Effector CD8-positive, alpha-beta T cell (primary cell): ENCODE data around the gene ZC3H18.

Source experiments
- DNase-seq: peaks from one replicate; lab custom pipeline; 2025; lab: John Stamatoyannopoulos, UW

Gene ZC3H18

GRCh38 chr16:88581033-88581432, 10.8 kb downstream of the ZC3H18 start:
- DNase-seq: no peak

GRCh38 chr16:88582912-88583575, 12.8 kb downstream of the ZC3H18 start:
- no peak for DNase-seq

- DNase-seq: no peak
These were observed 14.5 kb downstream of the ZC3H18 start for GRCh38 chr16:88584676-88585075.

DNA sequence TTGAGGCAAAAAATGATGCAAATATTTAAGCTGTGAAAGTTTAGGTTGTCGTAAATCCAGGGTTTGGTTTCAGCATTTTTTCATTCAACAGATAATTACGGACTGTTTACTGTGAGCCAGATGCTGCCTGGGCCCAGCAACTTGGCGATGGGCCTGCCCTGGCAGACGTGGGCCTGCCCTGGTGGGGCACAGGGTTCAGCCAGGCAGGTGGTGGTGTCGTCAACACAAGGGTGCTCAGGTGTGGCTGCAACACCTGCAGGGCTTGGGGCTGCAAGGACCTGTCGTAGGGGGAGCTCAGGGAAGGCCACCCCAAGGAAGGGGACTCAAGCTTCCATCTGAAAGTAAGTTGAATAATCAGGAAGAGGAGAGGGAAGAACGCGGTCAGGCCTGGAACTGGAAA, 15.1 kb downstream of the ZC3H18 start:
- no peak for DNase-seq

DNA sequence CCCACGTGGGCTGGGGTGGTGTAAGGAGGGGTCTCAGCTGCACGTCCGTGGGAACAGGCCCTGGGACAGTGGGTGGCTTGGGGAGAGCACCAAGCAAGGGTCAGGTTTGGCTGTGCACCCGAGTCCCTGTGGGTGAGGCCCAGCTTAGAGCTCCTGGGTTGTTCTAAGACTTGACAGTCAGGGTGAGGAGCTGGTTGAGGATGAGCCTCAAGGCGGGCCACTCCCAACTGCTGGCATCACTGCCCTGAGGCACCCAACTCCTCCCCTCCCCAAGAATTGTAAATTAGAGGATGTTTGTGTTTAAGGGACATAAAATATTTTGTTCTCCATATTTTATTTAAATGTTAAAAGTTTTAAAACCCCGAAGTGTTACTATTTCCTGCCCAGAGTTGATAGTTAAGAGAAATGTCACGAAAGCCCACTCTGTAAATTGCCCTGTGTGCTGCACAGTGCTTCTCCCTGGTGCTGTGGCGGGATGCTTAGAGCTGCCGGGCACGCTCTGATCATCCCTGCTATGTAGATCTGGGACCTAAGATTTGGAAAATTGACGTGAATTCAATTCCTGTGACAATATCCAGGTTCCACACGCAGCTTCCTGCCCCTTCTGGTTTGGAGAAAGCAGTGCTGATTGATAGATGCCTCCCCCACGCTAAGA, 15.9 kb downstream of the ZC3H18 start:
- DNase-seq: no peak

DNA sequence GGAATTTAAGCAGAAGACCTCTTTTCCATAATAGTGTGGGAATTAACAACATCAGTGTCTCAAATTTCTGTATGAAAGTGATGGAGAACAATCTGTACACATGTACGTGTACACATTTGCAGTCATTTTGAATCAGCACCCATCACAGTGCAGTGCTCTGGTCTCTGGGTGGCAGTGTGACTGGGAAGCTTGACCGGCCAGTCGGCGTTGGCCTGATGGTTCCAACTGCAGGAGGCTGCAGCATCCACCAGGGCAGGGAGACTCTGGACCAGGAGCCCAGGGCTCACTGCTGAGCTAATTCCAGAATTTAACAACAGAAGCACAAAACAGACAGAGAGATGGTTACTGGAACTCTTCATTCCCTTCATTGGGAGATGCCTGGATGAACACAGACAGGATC, 17.9 kb downstream of the ZC3H18 start:
- no peak for DNase-seq

DNA sequence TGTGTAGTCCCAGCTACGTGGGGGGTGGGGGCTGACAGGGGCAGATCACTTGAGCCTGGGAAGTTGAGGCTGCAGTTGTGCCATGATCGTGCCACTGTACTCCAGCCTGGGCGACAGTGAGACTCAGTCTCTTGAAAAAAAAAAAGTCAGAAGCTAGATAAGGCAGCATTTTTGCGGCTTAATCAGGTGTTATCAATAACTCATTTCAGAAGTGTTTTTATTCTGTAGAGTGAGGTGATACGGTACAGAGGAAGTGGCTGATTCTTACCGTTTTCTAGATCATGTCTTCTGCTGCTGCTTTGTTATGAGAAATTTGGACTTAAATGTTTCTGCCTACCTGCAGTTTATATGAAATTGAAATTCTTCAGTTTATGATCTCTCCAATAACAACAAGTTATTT, 18.6 kb downstream of the ZC3H18 start:
- no peak for DNase-seq

- DNase-seq: no peak
These were observed 19.2 kb downstream of the ZC3H18 start for GRCh38 chr16:88589441-88589840.

GRCh38 chr16:88591577-88592021, 21.4 kb downstream of the ZC3H18 start:
- no peak for DNase-seq

GRCh38 chr16:88593061-88593460, 22.9 kb downstream of the ZC3H18 start:
- no peak for DNase-seq

- no peak for DNase-seq
These were observed 23.3 kb downstream of the ZC3H18 start for GRCh38 chr16:88593489-88593888.

GRCh38 chr16:88593910-88594309, 23.7 kb downstream of the ZC3H18 start:
- no peak for DNase-seq

GRCh38 chr16:88595101-88595500, 24.9 kb downstream of the ZC3H18 start:
- DNase-seq: no peak

- no peak for DNase-seq
These were observed 25.7 kb downstream of the ZC3H18 start for GRCh38 chr16:88595921-88596320.

DNA sequence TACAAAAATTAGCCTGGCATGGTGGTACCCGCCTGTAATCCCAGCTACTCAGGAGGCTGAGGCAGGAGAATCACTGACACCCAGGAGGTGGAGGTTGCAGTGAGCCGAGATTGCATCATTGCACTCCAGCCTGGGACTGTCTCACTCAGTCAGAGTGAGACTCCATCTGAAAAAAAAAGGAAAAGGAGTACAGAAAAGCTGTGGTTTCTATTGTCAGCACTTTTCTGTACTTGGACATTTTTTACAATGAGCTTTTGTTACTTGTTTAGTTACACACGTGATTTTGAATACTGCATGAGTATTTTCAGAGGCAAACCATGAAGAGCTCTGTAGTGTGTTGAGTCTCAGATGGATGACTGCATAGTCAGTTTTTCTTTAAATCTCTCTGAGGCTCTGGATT, 26.3 kb downstream of the ZC3H18 start:
- no peak for DNase-seq

GRCh38 chr16:88597856-88598491, 27.8 kb downstream of the ZC3H18 start:
- no peak for DNase-seq

GRCh38 chr16:88599092-88599733, 29.0 kb downstream of the ZC3H18 start:
- no peak for DNase-seq

GRCh38 chr16:88599825-88600538, 29.8 kb downstream of the ZC3H18 start:
- no peak for DNase-seq

- DNase-seq: no peak
These were observed 30.3 kb downstream of the ZC3H18 start for GRCh38 chr16:88600539-88600896.

- DNase-seq: no peak
These were observed 31.3 kb downstream of the ZC3H18 start for GRCh38 chr16:88601313-88602036.

GRCh38 chr16:88602091-88602490, 31.9 kb downstream of the ZC3H18 start:
- DNase-seq: no peak
